GM12865 (cell line): ENCODE measurements around the gene APBA2.

Experiments
- DNase-seq: peaks from one replicate; pipeline ENCODE4 v3.0.0; 2010; ENCODE audit warnings: low read depth
- H3K4me3 ChIP-seq: 2 replicates; pipeline ENCODE4 v1.5.1; 2011; ENCODE audit warnings: mild to moderate bottlenecking, low read depth, low read length, control low read depth
- CTCF ChIP-seq: IDR thresholded peaks from 2 replicates; pipeline ENCODE4 v1.5.1; 2011; ENCODE audit warnings: low read length, control low read depth, low read depth, inconsistent platforms; ENCODE audit not compliant: insufficient read depth; ENCODE audit errors: missing control alignments

The APBA2 gene

DNA sequence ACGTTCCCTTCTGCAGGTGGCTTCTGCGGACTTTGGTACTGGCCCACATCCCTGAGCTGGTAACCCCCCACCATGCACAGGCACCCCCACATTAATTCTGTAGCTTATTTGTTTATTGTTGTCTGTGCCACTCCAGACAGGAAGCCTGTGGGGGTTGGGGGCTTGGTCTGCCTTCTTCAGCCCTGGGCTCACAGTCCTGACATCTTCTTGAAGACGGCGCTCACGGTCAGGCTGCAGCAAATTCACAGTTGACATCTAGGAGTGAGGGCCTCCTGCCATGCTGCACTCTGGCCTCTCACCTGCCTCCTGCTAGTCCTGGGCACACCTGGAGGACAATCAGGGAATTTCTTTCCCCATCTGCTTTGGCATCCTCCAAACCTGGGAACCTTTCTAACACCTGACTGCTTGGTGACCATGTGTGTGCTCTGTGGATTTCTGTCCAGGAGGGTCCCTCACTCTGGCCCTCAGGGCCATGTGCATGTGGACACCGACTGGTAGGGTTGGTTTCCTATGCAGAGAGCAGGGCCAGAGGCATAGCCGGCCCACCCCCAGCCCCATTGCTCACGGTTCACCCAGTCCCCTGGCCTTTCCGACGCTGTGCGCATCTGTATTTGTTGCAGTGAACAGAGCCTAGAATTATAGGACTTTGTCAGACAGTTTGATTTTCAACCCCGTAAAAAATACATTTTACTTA lies 68.8 kb downstream of the APBA2 start:
- DNase-seq = no peak
- TF ChIP-seq CTCF = no peak
- no peak overlapping the region for H3K4me3 ChIP-seq

- no peak for TF ChIP-seq CTCF
- no peak overlapping the region for H3K4me3 ChIP-seq
- DNase-seq = peak; percentile 76
Observed at GRCh38 chr15:28955160-28955992, 69.6 kb downstream of the APBA2 start.

- TF ChIP-seq CTCF = no peak
- no peak overlapping the region for H3K4me3 ChIP-seq
- peak; percentile 65 for DNase-seq
Observed at GRCh38 chr15:28955993-28956421, 70.2 kb downstream of the APBA2 start.

- TF ChIP-seq CTCF = no peak
- no peak overlapping the region for H3K4me3 ChIP-seq
- no peak for DNase-seq
Observed at GRCh38 chr15:28956491-28956890, 70.7 kb downstream of the APBA2 start.

DNA sequence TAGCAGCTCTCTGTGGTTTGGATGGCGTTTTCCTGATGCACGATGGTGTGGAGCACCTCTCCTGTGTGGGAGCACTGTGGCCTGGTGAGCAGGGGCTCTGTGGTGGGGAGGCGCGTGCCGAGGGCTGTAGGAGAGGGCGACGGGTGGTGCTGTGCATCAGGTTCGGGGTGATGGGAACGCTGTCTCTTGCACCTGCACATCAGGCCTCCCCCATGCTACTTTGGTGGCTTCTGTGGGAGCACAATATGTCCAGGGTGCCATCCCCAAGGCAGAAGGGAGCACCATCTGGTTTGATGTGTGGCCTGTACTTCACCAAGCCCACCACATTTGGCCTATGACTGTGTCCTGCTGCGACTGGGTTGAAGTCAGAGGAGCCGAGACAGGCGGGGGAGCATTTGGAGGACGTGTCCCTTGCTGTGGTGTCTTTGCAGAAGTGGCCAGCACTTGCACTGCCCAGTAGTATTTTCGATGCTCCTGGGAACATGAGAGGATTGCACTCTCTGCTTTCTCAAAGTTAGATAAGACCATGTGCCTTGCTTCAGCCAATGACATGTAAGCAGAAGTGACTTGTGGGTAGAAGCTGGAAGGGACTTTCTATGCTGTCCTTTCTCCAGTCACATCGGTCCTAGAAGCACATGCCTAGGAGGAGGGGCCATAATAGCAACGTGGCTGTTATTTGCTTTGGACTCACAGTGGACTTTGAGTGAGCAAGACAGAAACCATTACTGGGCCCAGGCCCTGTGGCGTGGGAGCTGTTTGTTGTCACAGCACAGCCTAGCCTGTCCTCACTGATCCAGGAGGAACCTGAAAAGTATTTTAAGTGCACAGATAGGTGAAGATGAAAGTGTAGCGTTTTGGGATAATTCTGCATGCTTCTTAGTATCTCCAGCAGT lies 72.1 kb downstream of the APBA2 start:
- no peak overlapping the region for H3K4me3 ChIP-seq
- DNase-seq = no peak
- no peak for TF ChIP-seq CTCF

DNA sequence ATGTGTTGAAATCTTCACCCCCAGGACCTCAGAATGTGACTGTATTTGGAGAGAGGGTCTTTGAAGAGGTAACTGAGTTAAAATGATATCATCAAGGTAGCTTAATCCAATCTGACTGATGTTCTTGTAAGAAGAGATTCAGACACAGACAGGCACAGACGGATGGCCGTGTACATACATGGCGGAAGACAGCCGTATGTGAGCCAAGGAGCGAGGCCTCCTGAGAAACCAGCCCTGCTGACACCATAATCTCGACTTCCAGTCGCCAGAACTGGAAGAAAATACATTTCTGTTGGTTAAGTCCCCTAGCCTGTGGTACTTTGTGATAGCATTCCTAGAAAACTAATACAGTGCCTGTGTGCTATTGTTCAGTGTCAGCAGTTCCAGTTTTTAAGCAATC lies 73.6 kb downstream of the APBA2 start:
- no peak for DNase-seq
- no peak for TF ChIP-seq CTCF
- no peak overlapping the region for H3K4me3 ChIP-seq
